Measurements from ENCODE around the gene KCNH2. TPM values are rescaled to one million over a fixed set of nuclear protein-coding genes. Genes with fewer than 3 reads are reported as not detected.

KCNH2 gene
- polyA plus RNA-seq, 3 donors = not detected

- DNase-seq = no peak
- Mint-ChIP-seq H3K36me3 (no peaks in the 10 kb centered on the region), H3K27ac (no peak overlapping the region), H3K4me3 (no peak overlapping the region), H3K4me1 (no peaks in the 10 kb centered on the region), H3K9me3 (peaks cover 0 to 1% (median 0%) of the 10 kb centered on the region in 7 donors), H3K27me3 (ENCODE audit: low read depth in 3 of 3) (peaks cover 17 to 55% (median 18%) of the 10 kb centered on the region in 3 donors)
- no peaks in the 10 kb centered on the region for H3K79me2 ChIP-seq (ENCODE audit: insufficient read depth, low read length)
- no peak for TF ChIP-seq CTCF (IDR thresholded peaks at IDR 0.05)
- H3K4me2 ChIP-seq (replicated peaks; ENCODE audit: extremely low read depth, low read length, poor library complexity, severe bottlenecking) = no peak overlapping the region
- H3K4me3 ChIP-seq (replicated peaks in 1 of 3; ENCODE audit: low read depth in 2 of 3, low read length in 3 of 3) = no peak overlapping the region
- H3K27ac ChIP-seq (ENCODE audit: low read depth in 1 of 2, low read length in 2 of 2) = no peak overlapping the region
- peaks cover 0 to 22% of the 10 kb centered on the region in 2 donors for H3K27me3 ChIP-seq (ENCODE audit: control insufficient read depth in 2 of 2, insufficient read depth in 2 of 2, low read length in 2 of 2)
- H3K9ac ChIP-seq (ENCODE audit: insufficient read depth, low read length, poor library complexity, severe bottlenecking) = no peak overlapping the region
- no peaks in the 10 kb centered on the region for H3K4me1 ChIP-seq (ENCODE audit: control insufficient read depth in 1 of 2, insufficient read depth in 2 of 2, low read length in 2 of 2)
- no peak overlapping the region for H2AFZ ChIP-seq (ENCODE audit: insufficient read depth, low read depth, low read length, poor library complexity, severe bottlenecking)
- H3K9me3 ChIP-seq (replicated peaks in 1 of 2; ENCODE audit: control insufficient read depth in 1 of 2, insufficient read depth in 1 of 2, low read length in 2 of 2) = no peaks in the 10 kb centered on the region
- WGBS (ENCODE audit: insufficient coverage) = 20% methylated on average over 1 of the region's 4 CpGs
- intact Hi-C loops (cut with micrococcal nuclease) = no loop called here
- no peaks in the 10 kb centered on the region for H3K36me3 ChIP-seq (replicated peaks in 1 of 2; ENCODE audit: control insufficient read depth in 1 of 2, insufficient read depth in 2 of 2, low read length in 2 of 2)
- no peaks in the 10 kb centered on the region for H4K20me1 ChIP-seq (ENCODE audit: insufficient read depth, low read length)
Measured at GRCh38 chr7:150949564-150949963, 28.6 kb downstream of the KCNH2 start.

- Histone ChIP-seq H3K4me1 (ENCODE audit: control insufficient read depth in 1 of 2, insufficient read depth in 2 of 2, low read length in 2 of 2) (no peaks in the 10 kb centered on the region), H3K27me3 (ENCODE audit: control insufficient read depth in 2 of 2, insufficient read depth in 2 of 2, low read length in 2 of 2) (peaks cover 0 to 17% of the 10 kb centered on the region in 2 donors), H3K27ac (ENCODE audit: low read depth in 1 of 2, low read length in 2 of 2) (no peak overlapping the region), H3K9ac (ENCODE audit: insufficient read depth, low read length, poor library complexity, severe bottlenecking) (no peak overlapping the region), H3K4me2 (replicated peaks; ENCODE audit: extremely low read depth, low read length, poor library complexity, severe bottlenecking) (no peak overlapping the region), H2AFZ (ENCODE audit: insufficient read depth, low read depth, low read length, poor library complexity, severe bottlenecking) (no peak overlapping the region), H3K36me3 (replicated peaks in 1 of 2; ENCODE audit: control insufficient read depth in 1 of 2, insufficient read depth in 2 of 2, low read length in 2 of 2) (no peaks in the 10 kb centered on the region), H3K79me2 (ENCODE audit: insufficient read depth, low read length) (no peaks in the 10 kb centered on the region), H3K4me3 (replicated peaks in 1 of 3; ENCODE audit: low read depth in 2 of 3, low read length in 3 of 3) (no peak overlapping the region), H4K20me1 (ENCODE audit: insufficient read depth, low read length) (no peaks in the 10 kb centered on the region), H3K9me3 (replicated peaks in 1 of 2; ENCODE audit: control insufficient read depth in 1 of 2, insufficient read depth in 1 of 2, low read length in 2 of 2) (no peaks in the 10 kb centered on the region)
- H3K4me1 Mint-ChIP-seq = no peaks in the 10 kb centered on the region
- peaks cover 0 to 1% (median 0%) of the 10 kb centered on the region in 7 donors for H3K9me3 Mint-ChIP-seq
- no peak overlapping the region for H3K27ac Mint-ChIP-seq
- no peak overlapping the region for H3K4me3 Mint-ChIP-seq
- DNase-seq = no peak
- 86% methylated on average over 13 of the region's 15 CpGs for WGBS (ENCODE audit: insufficient coverage)
- H3K27me3 Mint-ChIP-seq (ENCODE audit: low read depth in 3 of 3) = peaks cover 13 to 54% (median 17%) of the 10 kb centered on the region in 3 donors
- intact Hi-C loops (cut with micrococcal nuclease) = no loop called here
- TF ChIP-seq CTCF (IDR thresholded peaks at IDR 0.05) = no peak
- no peaks in the 10 kb centered on the region for H3K36me3 Mint-ChIP-seq
Measured at GRCh38 chr7:150948791-150949251, 29.3 kb downstream of the KCNH2 start.
